K562 (cell line): Measurements from ENCODE around the gene VMP1. TPM values are rescaled to one million over a fixed set of nuclear protein-coding genes. Genes with fewer than 3 reads are reported as not detected.

ENCODE experiments used
- CCNT2 ChIP-seq: IDR thresholded peaks from 2 replicates; pipeline ENCODE4 v1.6.1; 2011; ENCODE audit warnings: borderline replicate concordance, low read depth, mild to moderate bottlenecking, moderate library complexity, mixed read lengths, low read length; ENCODE audit not compliant: insufficient read length; ENCODE audit errors: extremely low read depth
- FOXK1 ChIP-seq: sonication (generic); formaldehyde crosslinking; IDR thresholded peaks from 2 replicates; pipeline ENCODE4 v1.8.0; 2022; ENCODE audit warnings: missing genetic modification reagents, mild to moderate bottlenecking, borderline replicate concordance
- PREB ChIP-seq: sonication (generic); formaldehyde crosslinking; IDR thresholded peaks from 2 replicates; pipeline ENCODE4 v1.8.1; 2023; ENCODE audit warnings: mild to moderate bottlenecking, missing genetic modification reagents
- VEZF1 ChIP-seq: fragments of 200-800 bp; sonication (Bioruptor generic); IDR thresholded peaks from 2 replicates; pipeline ENCODE4 v1.6.1; 2017; ENCODE audit warnings: missing genetic modification characterization, missing compliant biosample characterization
- ZBTB40 ChIP-seq, 2 experiments: fragments of 450-650 bp in 1 of 2; sonication (generic) in 1 of 2; formaldehyde crosslinking in 1 of 2; IDR thresholded peaks; 2 replicates each; pipeline versions ENCODE4 v1.7.1 to v1.9.0; 2016 to 2022; ENCODE audit warnings: inconsistent platforms in 1 of 2, mild to moderate bottlenecking in 1 of 2, missing genetic modification reagents in 1 of 2
- ZC3H11A ChIP-seq: IDR thresholded peaks from 2 replicates; pipeline ENCODE4 v1.6.1; 2012; ENCODE audit warnings: low read depth, low read length, improper control_type of control experiment
- ZNF197 ChIP-seq: fragments of 200-800 bp; sonication (Bioruptor generic); IDR thresholded peaks from 2 replicates; pipeline ENCODE4 v1.6.1; 2016; ENCODE audit warnings: low read depth, missing genetic modification characterization, missing compliant biosample characterization
- ZNF444 ChIP-seq: fragments of 250-450 bp; sonication (Bioruptor Pico); IDR thresholded peaks from 2 replicates; pipeline ENCODE4 v1.4.0; 2020; ENCODE audit warnings: mild to moderate bottlenecking, moderate library complexity
- polyA plus RNA-seq, 8 experiments: library from polyadenylated mRNA; depleted of rRNA in 4 of 8; stranded (reverse) in 5 of 8; unstranded in 3 of 8; fragments of >200 nt; fragmentation: Nextera tagmentation in 2 of 8; fragmentation: Illumina TruSeq in 1 of 8; extraction: Ambion mirVana in 2 of 8; extraction: Trizol in 1 of 8; gene quantifications; 2 replicates each; pipeline versions ENCODE4 v1.2.1 to v1.2.3, GENCODE V29; 2011 to 2014; ENCODE audit warnings: inconsistent platforms in 1 of 8, missing spikeins in 1 of 8
- total RNA-seq, 7 experiments: library from RNA; depleted of rRNA in 6 of 7; stranded (reverse); fragments of >200 nt in 6 of 7; fragmentation: Illumina TruSeq in 2 of 7; extraction: Trizol in 2 of 7; gene quantifications; 2 replicates each; pipeline versions ENCODE4 v1.2.1 to v1.2.3, GENCODE V29; 2011 to 2021; ENCODE audit warnings: low replicate concordance in 1 of 7
- TF ChIP-seq, protein P1 (sequence below): sonication (generic); formaldehyde crosslinking; IDR thresholded peaks from 2 replicates; pipeline ENCODE4 v1.8.0; 2022; ENCODE audit warnings: missing genetic modification reagents, mild to moderate bottlenecking, borderline replicate concordance

Gene VMP1
- total and polyA plus RNA-seq, 9 of the 15 experiments (the other 6 are each of a cell fraction or from before 2014, with no cell fraction given): 123 to 304 (median 151) TPM

DNA sequence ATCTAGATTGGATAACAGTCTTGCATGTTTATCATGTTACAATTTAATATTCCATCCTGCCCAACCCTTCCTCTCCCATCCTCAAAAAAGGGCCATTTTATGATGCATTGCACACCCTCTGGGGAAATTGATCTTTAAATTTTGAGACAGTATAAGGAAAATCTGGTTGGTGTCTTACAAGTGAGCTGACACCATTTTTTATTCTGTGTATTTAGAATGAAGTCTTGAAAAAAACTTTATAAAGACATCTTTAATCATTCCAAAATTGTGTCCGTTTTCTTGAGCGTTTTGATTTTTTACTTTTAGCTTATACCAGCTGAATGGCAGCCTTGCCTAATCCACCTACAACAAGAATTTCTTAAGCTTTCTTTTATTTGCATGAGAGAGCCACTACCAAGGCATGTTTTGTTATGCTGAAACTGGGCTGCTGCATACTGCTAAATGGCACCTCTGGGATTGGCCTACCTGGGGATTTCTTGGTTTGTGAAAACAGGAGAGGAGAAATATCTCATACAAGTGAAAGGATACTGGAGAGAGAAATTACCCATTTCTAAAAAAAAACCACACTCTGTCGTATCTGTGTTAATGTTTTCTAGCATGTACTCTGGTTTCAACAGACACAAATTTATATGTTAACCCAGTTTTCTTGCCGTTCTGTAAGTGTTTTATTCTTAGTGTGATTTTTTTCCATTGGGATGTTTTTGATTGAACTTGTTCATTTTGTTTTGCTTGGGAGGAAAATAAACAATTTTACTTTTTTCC lies 133.1 kb downstream of the VMP1 start (continued):
- TF ChIP-seq VEZF1: peak; percentile 17; the same call in 1 of the 2 replicates
- TF ChIP-seq ZBTB40 (IDR thresholded peaks at IDR 0.05): peak; percentile 77
- no peak for TF ChIP-seq ZBTB40 (CRISPR knock-in tag; IDR thresholded peaks at IDR 0.05)
- no peak for TF ChIP-seq ZC3H11A
- TF ChIP-seq ZNF444 (CRISPR knock-in tag): peak; percentile 18; the same call in 1 of the 2 replicates
- TF ChIP-seq CCNT2: no peak
- no peak for TF ChIP-seq PREB
- TF ChIP-seq, protein P1, sequence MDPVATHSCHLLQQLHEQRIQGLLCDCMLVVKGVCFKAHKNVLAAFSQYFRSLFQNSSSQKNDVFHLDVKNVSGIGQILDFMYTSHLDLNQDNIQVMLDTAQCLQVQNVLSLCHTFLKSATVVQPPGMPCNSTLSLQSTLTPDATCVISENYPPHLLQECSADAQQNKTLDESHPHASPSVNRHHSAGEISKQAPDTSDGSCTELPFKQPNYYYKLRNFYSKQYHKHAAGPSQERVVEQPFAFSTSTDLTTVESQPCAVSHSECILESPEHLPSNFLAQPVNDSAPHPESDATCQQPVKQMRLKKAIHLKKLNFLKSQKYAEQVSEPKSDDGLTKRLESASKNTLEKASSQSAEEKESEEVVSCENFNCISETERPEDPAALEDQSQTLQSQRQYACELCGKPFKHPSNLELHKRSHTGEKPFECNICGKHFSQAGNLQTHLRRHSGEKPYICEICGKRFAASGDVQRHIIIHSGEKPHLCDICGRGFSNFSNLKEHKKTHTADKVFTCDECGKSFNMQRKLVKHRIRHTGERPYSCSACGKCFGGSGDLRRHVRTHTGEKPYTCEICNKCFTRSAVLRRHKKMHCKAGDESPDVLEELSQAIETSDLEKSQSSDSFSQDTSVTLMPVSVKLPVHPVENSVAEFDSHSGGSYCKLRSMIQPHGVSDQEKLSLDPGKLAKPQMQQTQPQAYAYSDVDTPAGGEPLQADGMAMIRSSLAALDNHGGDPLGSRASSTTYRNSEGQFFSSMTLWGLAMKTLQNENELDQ: no peak
- TF ChIP-seq ZNF197 (CRISPR knock-in tag): no peak
- TF ChIP-seq FOXK1: no peak
